ENCODE measurements around the gene NHLRC4.

GRCh38 chr16:574021-574760 is 7.4 kb downstream of the NHLRC4 start:
- no peak for TF ChIP-seq SIN3A (IDR thresholded peaks at IDR 0.05; ENCODE audit: borderline replicate concordance, insufficient read depth, low read depth, low read length)
- no peak for TF ChIP-seq CTCF (IDR thresholded peaks at IDR 0.05)
